WTC11 (cell line): ENCODE measurements around the gene OOSP1.

Source experiments
- ATF1 ChIP-seq: sonication (generic); formaldehyde crosslinking; IDR thresholded peaks from 2 replicates; pipeline ENCODE4 v1.8.1; 2023; ENCODE audit warnings: mild to moderate bottlenecking, moderate library complexity, missing genetic modification reagents
- ATF2 ChIP-seq: sonication (generic); formaldehyde crosslinking; IDR thresholded peaks from 2 replicates; pipeline ENCODE4 v1.8.1; 2022; ENCODE audit warnings: low read depth, missing genetic modification reagents, borderline replicate concordance
- CTCF ChIP-seq: fragments of 200-600 bp; IDR thresholded peaks from 2 replicates; pipeline ENCODE4 v1.8.0; 2022; ENCODE audit warnings: antibody characterized with exemption

- no peak for TF ChIP-seq ATF1 (CRISPR knock-in tag)
- no peak for TF ChIP-seq ATF2
- no peak for TF ChIP-seq CTCF
Observed at GRCh38 chr11:59923813-59924212, 14.4 kb upstream of the OOSP1 start.
